Activated CD4-positive, alpha-beta memory T cell treated with anti-CD3 and anti-CD28 coated beads, Interleukin-2, amount 10 ng/mL, durations not matched to agents 7 days and 5 days (primary cell): ENCODE results near the gene EIF2S3B. TPM values are rescaled to one million over a fixed set of nuclear protein-coding genes. Genes with fewer than 3 reads are reported as not detected.

Source experiments
- CTCF ChIA-PET: fragments of 350-600 bp; sonication (Branson Sonifier 250); formaldehyde crosslinking; loops from one replicate; lab custom pipeline; 2021; ENCODE audit warnings: antibody characterized with exemption, inconsistent platforms; lab: Charles Lee
- POLR2A ChIA-PET: fragments of 350-600 bp; sonication (Branson Sonifier 250); formaldehyde crosslinking; loops from one replicate; lab custom pipeline; 2021; ENCODE audit warnings: antibody characterized with exemption; lab: Charles Lee
- DNase-seq: peaks from one replicate; pipeline ENCODE4 v3.0.0-alpha.2; 2020
- H3K27ac Mint-ChIP-seq: one replicate; pipeline ENCODE4 v1.8.0; 2021; ENCODE audit warnings: mild to moderate bottlenecking, mixed read lengths
- H3K27me3 Mint-ChIP-seq: one replicate; pipeline ENCODE4 v1.8.0; 2021; ENCODE audit warnings: mixed read lengths
- H3K36me3 Mint-ChIP-seq: one replicate; pipeline ENCODE4 v1.8.0; 2021; ENCODE audit warnings: low read depth, mixed read lengths
- H3K4me1 Mint-ChIP-seq: one replicate; pipeline ENCODE4 v1.8.0; 2021; ENCODE audit warnings: mixed read lengths
- H3K4me3 Mint-ChIP-seq: one replicate; pipeline ENCODE4 v1.8.0; 2021; ENCODE audit warnings: mild to moderate bottlenecking, mixed read lengths
- H3K9me3 Mint-ChIP-seq: one replicate; pipeline ENCODE4 v1.8.0; 2021; ENCODE audit warnings: mixed read lengths
- total RNA-seq, 2 experiments: library from RNA; stranded (reverse); gene quantifications; one replicate each; pipeline ENCODE4 v1.2.3, GENCODE V29; 2021

EIF2S3B gene
- total RNA-seq, 2 experiments from 2014 or later = 1.4 to 1.6 TPM

- Mint-ChIP-seq H3K27ac (no peak overlapping the region), H3K9me3 (no peaks in the 10 kb centered on the region), H3K4me3 (no peak overlapping the region), H3K4me1 (no peaks in the 10 kb centered on the region), H3K36me3 (no peaks in the 10 kb centered on the region), H3K27me3 (peaks cover 16% of the 10 kb centered on the region)
- POLR2A ChIA-PET = no interaction called here
- no peak for DNase-seq
- CTCF ChIA-PET = no interaction called here
Measured at GRCh38 chr12:10512798-10513197, 7.1 kb downstream of the EIF2S3B start.

- Mint-ChIP-seq H3K9me3 (no peaks in the 10 kb centered on the region), H3K27me3 (peaks cover 7% of the 10 kb centered on the region), H3K36me3 (no peaks in the 10 kb centered on the region), H3K4me3 (no peak overlapping the region), H3K4me1 (no peaks in the 10 kb centered on the region), H3K27ac (no peak overlapping the region)
- no peak for DNase-seq
- ChIA-PET CTCF (interaction anchor here (0.5 kb wide), 1 partner anchor 375 kb away, joined by 4 read pairs; no protein-coding TSS in a partner anchor), POLR2A (no interaction called here)
Measured at GRCh38 chr12:10521555-10521954, 15.9 kb downstream of the EIF2S3B start.

GRCh38 chr12:10528174-10528953 is 22.7 kb downstream of the EIF2S3B start:
- Mint-ChIP-seq H3K36me3 (no peaks in the 10 kb centered on the region), H3K27me3 (peaks cover 18% of the 10 kb centered on the region), H3K4me1 (no peaks in the 10 kb centered on the region), H3K27ac (no peak overlapping the region), H3K9me3 (no peaks in the 10 kb centered on the region), H3K4me3 (no peak overlapping the region)
- ChIA-PET CTCF (no interaction called here), POLR2A (no interaction called here)
- no peak for DNase-seq

- H3K36me3 Mint-ChIP-seq = no peaks in the 10 kb centered on the region
- POLR2A ChIA-PET = no interaction called here
- CTCF ChIA-PET = no interaction called here
- peaks cover 25% of the 10 kb centered on the region for H3K27me3 Mint-ChIP-seq
- no peaks in the 10 kb centered on the region for H3K9me3 Mint-ChIP-seq
- H3K4me3 Mint-ChIP-seq = no peak overlapping the region
- no peak overlapping the region for H3K27ac Mint-ChIP-seq
- H3K4me1 Mint-ChIP-seq = no peaks in the 10 kb centered on the region
- no peak for DNase-seq
Measured at GRCh38 chr12:10529603-10530002, 23.9 kb downstream of the EIF2S3B start.

GRCh38 chr12:10537721-10538120 is 32.0 kb downstream of the EIF2S3B start:
- Mint-ChIP-seq H3K9me3 (peaks cover 7% of the 10 kb centered on the region), H3K27ac (no peak overlapping the region), H3K27me3 (peaks cover 26% of the 10 kb centered on the region), H3K36me3 (no peaks in the 10 kb centered on the region), H3K4me3 (no peak overlapping the region), H3K4me1 (peaks cover 10% of the 10 kb centered on the region)
- DNase-seq = no peak
- POLR2A ChIA-PET = no interaction called here
- CTCF ChIA-PET = no interaction called here

GRCh38 chr12:10540776-10541205 is 35.1 kb downstream of the EIF2S3B start:
- no peak for DNase-seq
- H3K4me3 Mint-ChIP-seq = no peak overlapping the region
- H3K4me1 Mint-ChIP-seq = peaks cover 10% of the 10 kb centered on the region
- ChIA-PET POLR2A (no interaction called here), CTCF (no interaction called here)
- no peaks in the 10 kb centered on the region for H3K36me3 Mint-ChIP-seq
- peaks cover 7% of the 10 kb centered on the region for H3K9me3 Mint-ChIP-seq
- H3K27me3 Mint-ChIP-seq = peaks cover 20% of the 10 kb centered on the region
- H3K27ac Mint-ChIP-seq = no peak overlapping the region

GRCh38 chr12:10543499-10543898 is 37.8 kb downstream of the EIF2S3B start:
- DNase-seq = no peak
- H3K27me3 Mint-ChIP-seq = peaks cover 23% of the 10 kb centered on the region
- ChIA-PET POLR2A (no interaction called here), CTCF (no interaction called here)
- H3K36me3 Mint-ChIP-seq = no peaks in the 10 kb centered on the region
- H3K27ac Mint-ChIP-seq = no peak overlapping the region
- no peak overlapping the region for H3K4me3 Mint-ChIP-seq
- H3K9me3 Mint-ChIP-seq = peaks cover 7% of the 10 kb centered on the region
- peaks cover 10% of the 10 kb centered on the region for H3K4me1 Mint-ChIP-seq

- Mint-ChIP-seq H3K27ac (no peak overlapping the region), H3K27me3 (peaks cover 18% of the 10 kb centered on the region), H3K36me3 (no peaks in the 10 kb centered on the region), H3K4me3 (no peak overlapping the region), H3K4me1 (peaks cover 3% of the 10 kb centered on the region), H3K9me3 (no peaks in the 10 kb centered on the region)
- ChIA-PET POLR2A (no interaction called here), CTCF (no interaction called here)
- DNase-seq = no peak
Measured at GRCh38 chr12:10551375-10551774, 45.7 kb downstream of the EIF2S3B start.

GRCh38 chr12:10553148-10553547 is 47.5 kb downstream of the EIF2S3B start:
- DNase-seq = no peak
- POLR2A ChIA-PET = no interaction called here
- no peaks in the 10 kb centered on the region for H3K36me3 Mint-ChIP-seq
- H3K27ac Mint-ChIP-seq = no peak overlapping the region
- H3K4me3 Mint-ChIP-seq = no peak overlapping the region
- no peaks in the 10 kb centered on the region for H3K9me3 Mint-ChIP-seq
- H3K4me1 Mint-ChIP-seq = peaks cover 3% of the 10 kb centered on the region
- CTCF ChIA-PET = interaction anchor here (1.0 kb wide), 1 partner anchor 10 kb away, joined by 3 read pairs; no protein-coding TSS in a partner anchor
- peaks cover 22% of the 10 kb centered on the region for H3K27me3 Mint-ChIP-seq

GRCh38 chr12:10554228-10554755 is 48.6 kb downstream of the EIF2S3B start:
- no peaks in the 10 kb centered on the region for H3K9me3 Mint-ChIP-seq
- H3K36me3 Mint-ChIP-seq = no peaks in the 10 kb centered on the region
- no peak overlapping the region for H3K27ac Mint-ChIP-seq
- DNase-seq = no peak
- H3K4me3 Mint-ChIP-seq = no peak overlapping the region
- CTCF ChIA-PET = interaction anchor here (1.0 kb wide), 1 partner anchor 9 kb away, joined by 3 read pairs; no protein-coding TSS in a partner anchor
- H3K4me1 Mint-ChIP-seq = peaks cover 3% of the 10 kb centered on the region
- POLR2A ChIA-PET = no interaction called here
- H3K27me3 Mint-ChIP-seq = peaks cover 29% of the 10 kb centered on the region

- Mint-ChIP-seq H3K4me1 (peaks cover 3% of the 10 kb centered on the region), H3K36me3 (no peaks in the 10 kb centered on the region), H3K27me3 (peaks cover 29% of the 10 kb centered on the region), H3K9me3 (no peaks in the 10 kb centered on the region), H3K4me3 (no peak overlapping the region), H3K27ac (no peak overlapping the region)
- DNase-seq = no peak
- ChIA-PET CTCF (no interaction called here), POLR2A (no interaction called here)
Measured at GRCh38 chr12:10554756-10555481, 49.2 kb downstream of the EIF2S3B start.

- peaks cover 3% of the 10 kb centered on the region for H3K4me1 Mint-ChIP-seq
- H3K4me3 Mint-ChIP-seq = no peak overlapping the region
- DNase-seq = no peak
- ChIA-PET CTCF (no interaction called here), POLR2A (no interaction called here)
- H3K9me3 Mint-ChIP-seq = no peaks in the 10 kb centered on the region
- H3K27me3 Mint-ChIP-seq = peaks cover 28% of the 10 kb centered on the region
- no peaks in the 10 kb centered on the region for H3K36me3 Mint-ChIP-seq
- H3K27ac Mint-ChIP-seq = no peak overlapping the region
Measured at GRCh38 chr12:10557329-10557728, 51.6 kb downstream of the EIF2S3B start.

- ChIA-PET CTCF (no interaction called here), POLR2A (no interaction called here)
- H3K27me3 Mint-ChIP-seq = peaks cover 28% of the 10 kb centered on the region
- H3K4me3 Mint-ChIP-seq = no peak overlapping the region
- no peaks in the 10 kb centered on the region for H3K9me3 Mint-ChIP-seq
- H3K36me3 Mint-ChIP-seq = no peaks in the 10 kb centered on the region
- DNase-seq = no peak
- peaks cover 3% of the 10 kb centered on the region for H3K4me1 Mint-ChIP-seq
- no peak overlapping the region for H3K27ac Mint-ChIP-seq
Measured at GRCh38 chr12:10557766-10558165, 52.1 kb downstream of the EIF2S3B start.
